Fibroblast of skin of scalp (primary cell): ENCODE data around the gene BICRAL.
"Not testable (repeated sequence)": the region's sequence is repeated elsewhere in the genome, so short reads cannot be mapped to it uniquely, and the experiment has no call there.

Experiments
- DNase-seq: peaks from one replicate; pipeline ENCODE4 v3.0.0-alpha.2; 2013

Gene BICRAL

GRCh38 chr6:42841844-42842584 is 60.2 kb downstream of the BICRAL start:
- DNase-seq, result no peak

GRCh38 chr6:42845327-42845694 is 63.5 kb downstream of the BICRAL start:
- DNase-seq, result no peak

GRCh38 chr6:42846505-42846904 is 64.7 kb downstream of the BICRAL start:
- no peak for DNase-seq

GRCh38 chr6:42848700-42849099 is 66.8 kb downstream of the BICRAL start:
- no peak for DNase-seq

GRCh38 chr6:42851599-42851998 is 69.7 kb downstream of the BICRAL start:
- no peak for DNase-seq

GRCh38 chr6:42860036-42860435 is 78.2 kb downstream of the BICRAL start:
- DNase-seq, result no peak

GRCh38 chr6:42860481-42860880 is 78.6 kb downstream of the BICRAL start:
- DNase-seq, result no peak

- no peak for DNase-seq
Measured at GRCh38 chr6:42864602-42865001, 82.8 kb downstream of the BICRAL start.

- no peak for DNase-seq
Measured at GRCh38 chr6:42870145-42870936, 88.5 kb downstream of the BICRAL start.

- no peak for DNase-seq
Measured at GRCh38 chr6:42871711-42872110, 89.9 kb downstream of the BICRAL start.

GRCh38 chr6:42873313-42873712 is 91.5 kb downstream of the BICRAL start:
- DNase-seq, result no peak

GRCh38 chr6:42877695-42878094 is 95.8 kb downstream of the BICRAL start:
- DNase-seq, result no peak

GRCh38 chr6:42879372-42880239 is 97.8 kb downstream of the BICRAL start, which contains the start of gene RPL7L1:
Gene RPL7L1 (plus strand): TSS chr6:42879616. CDS start chr6:42879911, 295 bp downstream.
- peak; percentile 88 for DNase-seq

- DNase-seq, result not testable (repeated sequence)
Measured at GRCh38 chr6:42880240-42880817, 98.5 kb downstream of the BICRAL start.

GRCh38 chr6:42880871-42881270 is 99.0 kb downstream of the BICRAL start:
- DNase-seq, result not testable (repeated sequence)

- DNase-seq, result no peak
Measured at GRCh38 chr6:42885702-42886101, 103.8 kb downstream of the BICRAL start.

- DNase-seq, result not testable (repeated sequence)
Measured at GRCh38 chr6:42888201-42888600, 106.3 kb downstream of the BICRAL start.

- no peak for DNase-seq
Measured at GRCh38 chr6:42889815-42890214, 108.0 kb downstream of the BICRAL start.

- DNase-seq, result peak; percentile 98
Measured at GRCh38 chr6:42890311-42891198, 108.7 kb downstream of the BICRAL start.

- no peak for DNase-seq
Measured at GRCh38 chr6:42891199-42891722, 109.4 kb downstream of the BICRAL start.
